HG03045 (cell line): ENCODE measurements around the gene PUS10.
"Not testable (repeated sequence)": the region's sequence is repeated elsewhere in the genome, so short reads cannot be mapped to it uniquely, and the experiment has no call there.

Experiments
- ATAC-seq: cut with Tn5 transposase; IDR thresholded peaks from one replicate; pipeline ENCODE4 v1.9.1; 2021; ENCODE audit warnings: mild to moderate bottlenecking, moderate library complexity; ENCODE audit not compliant: unreplicated experiment

PUS10 gene

GRCh38 chr2:60934165-60934722, 83.8 kb downstream of the PUS10 start:
- ATAC-seq = no peak

GRCh38 chr2:60932954-60933353, 85.1 kb downstream of the PUS10 start:
- ATAC-seq = no peak

GRCh38 chr2:60932061-60932460, 86.0 kb downstream of the PUS10 start:
- not testable (repeated sequence) for ATAC-seq

GRCh38 chr2:60926741-60927552, 91.1 kb downstream of the PUS10 start:
- ATAC-seq = no peak

GRCh38 chr2:60925994-60926740, 91.9 kb downstream of the PUS10 start:
- no peak for ATAC-seq

GRCh38 chr2:60907329-60907728, 110.7 kb downstream of the PUS10 start:
- ATAC-seq = no peak

GRCh38 chr2:60906395-60906794, 111.7 kb downstream of the PUS10 start:
- ATAC-seq = no peak

- ATAC-seq = not testable (repeated sequence)
Measured at GRCh38 chr2:60905867-60906266, 112.2 kb downstream of the PUS10 start.

GRCh38 chr2:60901296-60901695, 116.8 kb downstream of the PUS10 start:
- ATAC-seq = not testable (repeated sequence)

- peak; percentile 29 for ATAC-seq
Measured at GRCh38 chr2:60899892-60900249, 118.2 kb downstream of the PUS10 start.

GRCh38 chr2:60899230-60899891, 118.7 kb downstream of the PUS10 start:
- ATAC-seq = peak; percentile 53

GRCh38 chr2:60898567-60898966, 119.5 kb downstream of the PUS10 start:
- no peak for ATAC-seq
